GM23248 (cell line): ENCODE measurements around the gene HMCES.

Source experiments
- EZH2 ChIP-seq: fragments of 200-600 bp; sonication (generic); IDR thresholded peaks from 2 replicates; pipeline ENCODE4 v1.6.1; 2018; ENCODE audit warnings: antibody characterized with exemption, mild to moderate bottlenecking; ENCODE audit not compliant: insufficient read depth, poor library complexity, severe bottlenecking
- EZH2phosphoT487 ChIP-seq: fragments of 200-600 bp; sonication (generic); IDR thresholded peaks from 2 replicates; pipeline ENCODE4 v1.6.1; 2018; ENCODE audit warnings: antibody characterized with exemption, moderate library complexity, mild to moderate bottlenecking, low read depth; ENCODE audit not compliant: insufficient read depth

DNA sequence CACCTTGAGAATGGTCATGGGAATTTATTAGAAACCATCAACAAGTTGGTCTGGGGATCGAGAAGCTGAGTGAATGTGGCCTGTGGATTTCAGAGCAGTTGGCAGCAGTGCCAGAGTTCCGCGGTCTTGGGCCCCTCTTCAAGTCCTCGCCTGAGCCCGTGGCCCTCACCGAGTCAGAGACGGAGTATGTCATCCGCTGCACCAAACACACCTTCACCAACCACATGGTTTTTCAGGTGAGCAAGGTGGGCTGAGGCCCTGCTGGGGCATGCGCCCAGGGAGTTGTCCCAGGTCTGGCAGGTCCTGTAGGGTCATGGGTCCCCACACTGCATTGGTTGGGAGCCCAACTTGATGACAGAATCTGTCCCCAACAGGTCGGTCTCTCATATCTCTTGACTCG lies 7.0 kb upstream of the HMCES start:
- TF ChIP-seq EZH2 (no peak), EZH2phosphoT487 (no peak)
